Breast epithelium (tissue), 3 donors: ENCODE measurements around the gene TOX2.

Experiments used
- POLR2A ChIP-seq: fragments of 450-650 bp; IDR thresholded peaks from one replicate; pipeline ENCODE4 v1.6.1; 2016; ENCODE audit warnings: antibody characterized with exemption, mild to moderate bottlenecking, moderate library complexity
- TF ChIP-seq, protein P1 (sequence below), 3 donors: fragments of 450-650 bp; IDR thresholded peaks; one replicate each; pipeline ENCODE4 v1.5.1; 2016 to 2017; ENCODE audit warnings: antibody characterized with exemption in 3 of 3, mild to moderate bottlenecking in 3 of 3, moderate library complexity in 3 of 3

DNA sequence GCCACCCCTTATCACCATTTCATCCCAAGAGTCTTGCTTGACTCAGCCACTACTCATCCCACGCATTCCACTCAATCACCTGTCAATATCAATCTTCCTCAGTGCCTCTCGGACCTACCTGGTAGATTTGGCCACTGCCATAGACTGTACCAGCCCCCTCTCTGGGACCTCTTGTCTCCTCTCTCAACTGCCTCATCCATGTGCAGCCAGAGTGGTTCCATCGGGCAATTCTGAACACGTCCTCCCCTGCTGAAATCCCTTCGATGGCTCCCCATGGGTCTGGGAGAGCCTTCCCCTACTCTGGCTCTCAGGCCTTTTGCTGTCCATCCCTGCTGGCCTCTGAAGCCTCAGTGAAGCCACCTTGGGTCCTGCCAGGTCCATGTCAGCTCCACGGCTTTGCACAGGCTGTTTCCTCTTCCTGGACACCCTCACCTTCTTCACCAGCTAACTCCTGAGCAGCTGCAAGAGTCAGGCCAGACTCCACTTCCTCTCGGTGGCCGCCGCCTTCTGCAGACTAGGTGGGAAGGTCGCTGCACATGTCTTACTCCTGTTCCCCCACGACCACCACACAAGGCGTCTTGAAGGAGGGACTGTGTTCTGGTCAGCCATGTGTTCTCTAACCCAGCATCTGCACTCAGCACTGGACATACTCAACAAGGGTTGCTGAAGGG, 120.4 kb downstream of the TOX2 start:
- TF ChIP-seq, protein P1, sequence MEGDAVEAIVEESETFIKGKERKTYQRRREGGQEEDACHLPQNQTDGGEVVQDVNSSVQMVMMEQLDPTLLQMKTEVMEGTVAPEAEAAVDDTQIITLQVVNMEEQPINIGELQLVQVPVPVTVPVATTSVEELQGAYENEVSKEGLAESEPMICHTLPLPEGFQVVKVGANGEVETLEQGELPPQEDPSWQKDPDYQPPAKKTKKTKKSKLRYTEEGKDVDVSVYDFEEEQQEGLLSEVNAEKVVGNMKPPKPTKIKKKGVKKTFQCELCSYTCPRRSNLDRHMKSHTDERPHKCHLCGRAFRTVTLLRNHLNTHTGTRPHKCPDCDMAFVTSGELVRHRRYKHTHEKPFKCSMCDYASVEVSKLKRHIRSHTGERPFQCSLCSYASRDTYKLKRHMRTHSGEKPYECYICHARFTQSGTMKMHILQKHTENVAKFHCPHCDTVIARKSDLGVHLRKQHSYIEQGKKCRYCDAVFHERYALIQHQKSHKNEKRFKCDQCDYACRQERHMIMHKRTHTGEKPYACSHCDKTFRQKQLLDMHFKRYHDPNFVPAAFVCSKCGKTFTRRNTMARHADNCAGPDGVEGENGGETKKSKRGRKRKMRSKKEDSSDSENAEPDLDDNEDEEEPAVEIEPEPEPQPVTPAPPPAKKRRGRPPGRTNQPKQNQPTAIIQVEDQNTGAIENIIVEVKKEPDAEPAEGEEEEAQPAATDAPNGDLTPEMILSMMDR (IDR thresholded peaks at IDR 0.05), result no peak
- TF ChIP-seq POLR2A, result no peak
